Esophagus muscularis mucosa (tissue), 3 donors: ENCODE data around the gene WASF3.

ENCODE experiments used
- POLR2A ChIP-seq: fragments of 450-650 bp; IDR thresholded peaks from one replicate; pipeline ENCODE4 v1.6.1; 2017; ENCODE audit warnings: antibody characterized with exemption, moderate library complexity, mild to moderate bottlenecking, low read depth
- TF ChIP-seq, protein P1 (sequence below), 3 experiments: fragments of 200-600 bp in 2 of 3; fragments of 450-650 bp in 1 of 3; sonication (generic) in 2 of 3; IDR thresholded peaks; one replicate each; pipeline ENCODE4 v1.5.1; 2017 to 2019; ENCODE audit warnings: antibody characterized with exemption in 3 of 3, mild to moderate bottlenecking in 2 of 3, moderate library complexity in 1 of 3

DNA sequence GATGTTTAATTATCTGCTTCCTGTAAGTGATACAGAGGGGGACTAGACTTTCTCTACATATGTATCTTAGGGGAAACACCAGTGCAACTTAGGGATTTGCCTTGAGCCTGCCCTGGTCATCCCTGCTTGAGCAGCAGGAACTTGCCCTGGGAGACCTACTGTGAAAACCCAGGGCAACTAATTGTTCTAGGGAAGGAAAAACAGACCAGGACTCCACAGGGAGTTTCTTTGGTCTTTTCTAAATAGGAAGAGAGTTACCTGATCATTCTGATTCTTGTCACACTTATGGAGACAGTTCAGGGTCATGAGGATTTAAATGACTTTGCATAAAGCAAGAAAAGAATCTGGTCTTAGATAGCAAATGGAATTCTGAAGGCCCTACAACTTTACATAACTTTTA, 89.1 kb downstream of the WASF3 start:
- TF ChIP-seq, protein P1, sequence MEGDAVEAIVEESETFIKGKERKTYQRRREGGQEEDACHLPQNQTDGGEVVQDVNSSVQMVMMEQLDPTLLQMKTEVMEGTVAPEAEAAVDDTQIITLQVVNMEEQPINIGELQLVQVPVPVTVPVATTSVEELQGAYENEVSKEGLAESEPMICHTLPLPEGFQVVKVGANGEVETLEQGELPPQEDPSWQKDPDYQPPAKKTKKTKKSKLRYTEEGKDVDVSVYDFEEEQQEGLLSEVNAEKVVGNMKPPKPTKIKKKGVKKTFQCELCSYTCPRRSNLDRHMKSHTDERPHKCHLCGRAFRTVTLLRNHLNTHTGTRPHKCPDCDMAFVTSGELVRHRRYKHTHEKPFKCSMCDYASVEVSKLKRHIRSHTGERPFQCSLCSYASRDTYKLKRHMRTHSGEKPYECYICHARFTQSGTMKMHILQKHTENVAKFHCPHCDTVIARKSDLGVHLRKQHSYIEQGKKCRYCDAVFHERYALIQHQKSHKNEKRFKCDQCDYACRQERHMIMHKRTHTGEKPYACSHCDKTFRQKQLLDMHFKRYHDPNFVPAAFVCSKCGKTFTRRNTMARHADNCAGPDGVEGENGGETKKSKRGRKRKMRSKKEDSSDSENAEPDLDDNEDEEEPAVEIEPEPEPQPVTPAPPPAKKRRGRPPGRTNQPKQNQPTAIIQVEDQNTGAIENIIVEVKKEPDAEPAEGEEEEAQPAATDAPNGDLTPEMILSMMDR (IDR thresholded peaks at IDR 0.05) = no peak
- TF ChIP-seq POLR2A = no peak
